ENCODE data around the gene FXN.
"Not testable (repeated sequence)": the region's sequence is repeated elsewhere in the genome, so short reads cannot be mapped to it uniquely, and the experiment has no call there.

FXN gene

DNA sequence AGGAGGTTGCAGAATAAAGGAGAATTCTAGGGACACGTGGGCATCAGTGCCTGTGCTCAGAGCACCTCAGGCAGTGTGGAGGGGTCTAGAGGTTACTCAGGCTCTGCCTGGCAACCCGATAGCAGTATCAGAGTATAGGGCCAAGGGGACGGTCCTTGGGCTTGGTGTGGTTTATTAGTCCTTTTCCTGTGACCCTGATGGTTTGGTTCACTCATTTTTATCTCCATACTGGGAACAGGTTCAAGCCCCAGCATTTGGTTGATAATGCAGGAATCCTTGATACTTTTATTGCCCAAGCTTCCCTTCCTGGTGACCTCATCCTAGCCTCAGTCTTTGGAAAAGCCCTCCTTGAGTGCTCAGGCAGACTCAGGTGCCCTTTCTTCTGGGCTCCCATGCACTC is 35.5 kb downstream of the FXN start:
- no peak for DNase-seq

DNA sequence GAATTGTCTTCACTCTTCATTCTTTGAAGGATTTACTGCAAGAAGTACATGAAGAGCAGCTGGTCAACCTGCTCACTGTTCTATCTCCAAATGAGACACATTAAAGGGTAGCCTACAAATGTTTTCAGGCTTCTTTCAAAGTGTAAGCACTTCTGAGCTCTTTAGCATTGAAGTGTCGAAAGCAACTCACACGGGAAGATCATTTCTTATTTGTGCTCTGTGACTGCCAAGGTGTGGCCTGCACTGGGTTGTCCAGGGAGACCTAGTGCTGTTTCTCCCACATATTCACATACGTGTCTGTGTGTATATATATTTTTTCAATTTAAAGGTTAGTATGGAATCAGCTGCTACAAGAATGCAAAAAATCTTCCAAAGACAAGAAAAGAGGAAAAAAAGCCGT is 37.6 kb downstream of the FXN start:
- DNase-seq: no peak

DNA sequence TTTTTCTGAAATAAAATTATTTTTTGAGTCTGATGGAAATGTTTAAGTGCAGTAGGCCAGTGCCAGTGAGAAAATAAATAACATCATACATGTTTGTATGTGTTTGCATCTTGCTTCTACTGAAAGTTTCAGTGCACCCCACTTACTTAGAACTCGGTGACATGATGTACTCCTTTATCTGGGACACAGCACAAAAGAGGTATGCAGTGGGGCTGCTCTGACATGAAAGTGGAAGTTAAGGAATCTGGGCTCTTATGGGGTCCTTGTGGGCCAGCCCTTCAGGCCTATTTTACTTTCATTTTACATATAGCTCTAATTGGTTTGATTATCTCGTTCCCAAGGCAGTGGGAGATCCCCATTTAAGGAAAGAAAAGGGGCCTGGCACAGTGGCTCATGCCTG is 39.2 kb downstream of the FXN start:
- no peak for DNase-seq

DNA sequence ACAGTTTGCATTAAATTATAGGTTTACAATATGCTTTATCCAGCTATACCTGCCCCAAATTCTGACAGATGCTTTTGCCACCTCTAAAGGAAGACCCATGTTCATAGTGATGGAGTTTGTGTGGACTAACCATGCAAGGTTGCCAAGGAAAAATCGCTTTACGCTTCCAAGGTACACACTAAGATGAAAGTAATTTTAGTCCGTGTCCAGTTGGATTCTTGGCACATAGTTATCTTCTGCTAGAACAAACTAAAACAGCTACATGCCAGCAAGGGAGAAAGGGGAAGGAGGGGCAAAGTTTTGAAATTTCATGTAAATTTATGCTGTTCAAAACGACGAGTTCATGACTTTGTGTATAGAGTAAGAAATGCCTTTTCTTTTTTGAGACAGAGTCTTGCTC is 41.0 kb downstream of the FXN start:
- no peak for DNase-seq

DNA sequence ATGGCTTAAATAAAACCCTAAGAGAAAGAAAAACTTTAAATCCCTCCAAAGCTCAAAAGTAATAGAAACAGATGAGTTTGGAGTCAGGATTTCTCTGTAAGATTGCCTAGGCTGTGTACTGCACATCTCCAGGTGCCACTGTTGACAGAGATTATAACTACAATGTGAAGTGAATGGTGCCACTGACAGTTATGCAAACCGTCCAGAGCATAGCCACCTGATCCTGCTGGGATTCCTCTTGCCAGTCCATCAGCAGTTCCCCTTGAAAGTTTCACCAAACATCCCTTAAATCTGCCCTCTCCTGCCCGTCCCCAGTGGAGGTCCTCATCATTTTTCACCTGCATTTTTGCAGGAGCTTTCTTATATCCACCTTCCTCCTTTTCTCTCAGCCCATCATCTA is 42.5 kb downstream of the FXN start:
- no peak for DNase-seq

DNA sequence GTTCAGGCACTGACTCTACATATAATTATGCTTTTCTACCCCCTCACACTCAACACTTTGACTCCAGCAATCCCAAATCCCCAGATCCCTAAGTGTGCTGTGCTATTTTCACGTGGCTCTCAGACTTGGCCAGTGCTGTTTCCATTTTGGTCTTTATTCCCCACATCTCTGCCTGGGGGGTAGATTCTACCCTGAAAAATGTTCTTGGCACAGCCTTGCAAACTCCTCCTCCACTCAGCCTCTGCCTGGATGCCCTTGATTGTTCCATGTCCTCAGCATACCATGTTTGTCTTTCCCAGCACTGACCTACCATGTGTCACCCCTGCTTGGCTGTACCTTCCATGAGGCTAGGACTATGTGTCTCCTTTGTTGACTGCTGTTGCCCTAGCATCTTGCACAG is 43.0 kb downstream of the FXN start:
- no peak for DNase-seq

DNA sequence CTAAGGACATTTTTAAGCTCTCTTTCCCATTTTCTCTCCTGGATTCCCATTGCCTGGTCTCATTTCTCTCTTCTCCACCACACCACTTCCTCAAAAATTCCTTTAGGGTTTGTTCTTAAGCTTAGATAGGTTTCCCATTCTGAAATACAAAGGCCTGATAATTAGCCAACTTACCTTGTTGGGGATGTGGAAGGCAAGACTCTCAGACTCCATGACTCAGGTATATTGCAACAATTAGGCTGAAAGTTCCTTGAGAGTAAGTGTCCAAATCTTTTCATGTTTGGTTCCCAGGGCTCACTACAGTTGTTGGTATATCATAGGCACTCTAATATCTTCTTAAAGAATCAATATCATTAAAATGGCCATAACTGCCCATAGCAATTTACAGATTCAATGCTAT is 43.6 kb downstream of the FXN start:
- DNase-seq: no peak

DNA sequence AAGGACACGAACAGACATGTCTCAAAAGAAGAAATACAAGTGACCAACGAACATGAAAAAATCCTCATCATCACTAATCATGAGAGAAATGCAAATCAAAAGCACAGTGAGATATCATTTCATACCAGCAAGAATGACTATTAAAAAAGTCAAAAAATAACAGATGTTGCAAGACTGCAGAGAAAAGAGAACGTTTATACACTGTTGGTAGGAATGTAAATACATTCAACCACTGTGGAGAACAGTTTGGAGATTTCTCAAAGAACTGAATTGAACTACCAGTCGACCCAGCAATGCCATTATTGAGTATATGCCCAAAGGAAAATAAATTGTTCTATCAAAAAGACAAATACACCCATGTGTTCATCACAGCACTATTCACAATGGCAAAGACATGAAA is 45.7 kb downstream of the FXN start:
- DNase-seq: no peak

DNA sequence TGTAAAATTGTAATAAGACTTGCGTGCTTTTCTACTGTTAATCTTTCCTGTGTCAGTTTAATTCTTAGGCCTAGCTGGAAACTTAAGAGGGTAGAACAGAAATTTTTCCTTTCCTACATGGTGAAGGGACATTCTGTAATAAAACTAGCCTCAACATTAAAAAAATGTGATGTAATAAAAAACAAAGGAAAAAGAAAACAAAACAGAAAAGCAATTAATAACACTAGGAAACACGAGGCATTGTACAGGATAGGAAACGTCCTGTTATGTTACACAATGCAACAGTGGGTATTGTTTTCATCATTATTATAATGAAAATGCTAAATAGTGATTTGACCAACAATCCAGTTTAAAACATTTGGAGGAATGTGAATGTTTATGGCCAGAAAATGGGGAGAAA is 47.8 kb downstream of the FXN start:
- no peak for DNase-seq

DNA sequence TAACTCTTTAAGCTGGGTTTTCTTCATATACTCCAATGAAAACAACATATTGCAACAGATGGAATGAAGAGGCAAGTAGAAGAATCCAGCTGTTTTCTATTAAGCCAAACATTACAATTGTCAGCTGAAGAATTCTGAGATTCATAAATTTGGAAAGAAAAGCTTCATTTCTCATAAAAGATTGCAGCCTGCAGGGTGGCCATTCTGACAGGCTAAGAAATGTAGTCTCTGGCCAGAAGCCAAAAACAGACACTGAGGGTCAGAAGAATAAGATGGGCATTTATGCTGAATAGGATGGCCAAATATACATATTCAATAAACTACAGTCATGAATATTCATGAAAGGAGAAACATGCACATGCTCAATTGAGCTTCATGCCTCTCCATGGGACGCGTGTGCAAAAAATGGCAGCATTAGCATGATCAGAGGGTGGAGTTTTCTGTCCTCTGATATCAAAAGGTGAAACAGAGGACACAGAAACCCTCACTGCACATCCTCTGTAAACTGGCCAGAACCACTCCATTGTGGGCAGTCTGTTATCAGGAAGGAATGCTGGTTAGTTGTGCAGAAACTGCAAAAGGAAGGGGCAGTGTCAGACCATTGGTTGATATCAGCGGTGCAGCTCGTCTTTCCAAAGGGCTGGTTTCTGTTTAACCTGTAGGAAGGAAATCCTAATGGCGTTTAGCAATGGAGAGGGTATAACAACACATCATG is 50.2 kb downstream of the FXN start:
- no peak for DNase-seq

DNA sequence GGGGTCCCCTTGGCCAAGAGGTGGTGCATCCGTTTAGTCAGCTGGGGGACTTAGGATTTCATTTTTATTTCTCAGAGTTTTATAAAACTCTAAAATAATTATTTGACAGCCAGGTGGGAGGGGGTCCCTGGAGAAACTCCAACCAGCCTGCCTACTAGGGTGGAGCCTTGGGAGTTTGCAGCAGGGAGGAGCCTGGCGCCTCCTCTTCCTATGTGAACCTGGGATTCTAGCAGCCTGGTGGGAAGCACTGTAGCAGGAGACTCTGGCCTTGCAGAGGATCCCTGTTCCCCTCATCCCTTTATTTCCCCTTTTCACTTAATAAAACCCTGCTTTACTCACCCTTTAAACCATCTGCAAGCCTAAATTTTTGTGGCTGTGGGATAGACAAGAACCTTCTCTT is 50.8 kb downstream of the FXN start:
- DNase-seq: no peak

DNA sequence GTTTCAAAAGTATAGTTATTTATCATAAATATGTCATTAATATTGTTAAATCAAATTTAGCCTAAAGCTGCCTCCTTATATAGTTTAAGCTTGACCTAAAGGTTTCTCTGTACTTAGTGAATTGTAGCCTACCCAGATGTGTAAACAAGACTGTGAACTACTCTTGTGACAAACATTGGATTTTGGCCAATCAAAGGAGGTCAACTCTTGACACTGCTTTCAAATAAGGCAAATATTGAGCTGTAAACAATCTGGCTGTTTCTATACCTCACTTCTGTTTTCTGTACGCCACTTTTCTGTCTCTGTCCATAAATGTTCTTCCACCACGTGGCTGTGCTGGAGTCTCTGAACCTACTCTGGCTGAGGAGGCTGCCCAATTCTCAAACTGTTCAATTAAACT is 51.2 kb downstream of the FXN start:
- no peak for DNase-seq

DNA sequence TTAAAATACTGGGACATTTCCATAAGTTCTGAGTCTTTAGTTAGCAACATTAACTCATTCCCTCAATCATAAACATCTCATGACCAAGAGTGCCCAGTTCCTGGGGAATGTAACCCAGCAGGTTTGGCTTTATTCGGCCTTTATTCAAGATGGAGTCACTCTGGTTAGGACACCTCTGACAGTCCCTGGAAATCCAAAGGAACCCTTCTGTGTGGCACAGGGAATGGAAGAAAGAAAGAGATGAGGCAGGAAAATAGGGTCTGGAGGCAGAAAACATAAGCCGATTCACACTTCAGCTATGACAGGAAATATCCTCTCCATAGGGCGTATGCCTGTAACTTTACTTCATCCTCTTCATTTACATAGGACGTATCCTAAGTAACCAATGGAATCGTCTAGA is 53.5 kb downstream of the FXN start:
- DNase-seq: no peak

DNA sequence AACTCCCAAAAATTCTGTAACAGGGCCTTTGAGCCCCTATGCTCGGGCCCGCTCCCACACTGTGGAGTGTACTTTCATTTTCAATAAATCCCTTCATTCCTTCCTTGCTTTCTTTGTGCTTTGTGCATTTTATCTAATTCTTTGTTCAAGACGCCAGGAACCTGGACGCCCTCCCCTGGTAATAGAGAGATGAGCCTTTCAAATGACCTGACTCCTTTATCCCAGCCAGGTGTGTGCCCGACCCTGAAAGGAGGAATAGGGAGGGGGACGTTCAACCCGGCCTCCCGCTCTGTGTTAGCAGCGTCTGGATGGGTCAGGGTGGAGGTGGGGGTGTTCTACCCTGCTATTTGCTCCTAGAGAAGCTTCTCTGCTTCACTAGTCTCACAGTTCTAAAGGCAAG is 53.9 kb downstream of the FXN start:
- no peak for DNase-seq

DNA sequence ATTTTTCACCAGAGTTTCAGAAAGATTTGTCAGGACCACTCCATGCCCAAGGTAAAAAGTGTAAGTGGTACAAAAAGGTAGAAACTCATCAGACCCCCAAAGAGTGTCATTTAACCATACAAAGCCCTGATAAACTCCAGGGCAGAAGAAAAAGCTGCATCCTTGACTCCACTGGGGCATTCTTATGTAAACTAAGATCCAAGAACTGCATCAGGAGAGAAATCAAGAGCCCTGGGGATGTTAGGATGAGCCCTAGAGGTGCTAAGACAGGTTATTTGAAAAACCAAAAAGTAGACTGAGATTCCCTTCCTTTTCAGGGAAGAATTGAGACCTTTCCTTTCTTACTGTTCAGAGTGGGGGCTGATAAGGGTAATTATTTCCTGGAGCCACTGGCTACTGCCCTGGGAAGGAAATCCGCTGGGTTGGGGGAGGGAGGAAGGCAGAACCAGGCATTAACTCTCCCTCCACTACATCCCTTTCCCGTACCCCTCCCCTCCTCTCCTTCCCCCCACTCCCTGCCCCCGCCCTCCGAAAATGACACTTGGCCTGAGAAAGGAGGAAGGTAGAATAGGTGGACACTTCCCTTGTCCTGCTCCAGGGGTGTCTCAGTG is 54.7 kb downstream of the FXN start:
- no peak for DNase-seq

DNA sequence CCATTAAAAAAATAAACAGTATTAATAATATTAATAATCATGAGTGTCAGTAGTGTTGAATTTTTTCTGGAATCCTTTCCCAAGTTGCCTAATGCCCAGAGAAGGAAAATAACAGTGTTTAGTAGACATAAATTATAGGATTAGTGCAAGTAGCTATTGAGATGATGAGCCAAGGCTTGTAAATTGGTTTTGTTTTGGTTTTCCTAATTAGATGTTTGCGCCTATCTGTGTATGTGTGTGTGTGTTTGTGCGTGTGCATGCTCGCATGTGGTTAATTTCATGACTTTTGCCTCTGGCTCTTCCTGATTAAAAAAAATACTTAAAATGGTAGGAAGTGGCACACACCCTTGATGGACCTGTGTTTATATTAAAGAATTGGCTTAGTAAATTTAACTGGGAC is 55.4 kb downstream of the FXN start:
- DNase-seq: no peak

DNA sequence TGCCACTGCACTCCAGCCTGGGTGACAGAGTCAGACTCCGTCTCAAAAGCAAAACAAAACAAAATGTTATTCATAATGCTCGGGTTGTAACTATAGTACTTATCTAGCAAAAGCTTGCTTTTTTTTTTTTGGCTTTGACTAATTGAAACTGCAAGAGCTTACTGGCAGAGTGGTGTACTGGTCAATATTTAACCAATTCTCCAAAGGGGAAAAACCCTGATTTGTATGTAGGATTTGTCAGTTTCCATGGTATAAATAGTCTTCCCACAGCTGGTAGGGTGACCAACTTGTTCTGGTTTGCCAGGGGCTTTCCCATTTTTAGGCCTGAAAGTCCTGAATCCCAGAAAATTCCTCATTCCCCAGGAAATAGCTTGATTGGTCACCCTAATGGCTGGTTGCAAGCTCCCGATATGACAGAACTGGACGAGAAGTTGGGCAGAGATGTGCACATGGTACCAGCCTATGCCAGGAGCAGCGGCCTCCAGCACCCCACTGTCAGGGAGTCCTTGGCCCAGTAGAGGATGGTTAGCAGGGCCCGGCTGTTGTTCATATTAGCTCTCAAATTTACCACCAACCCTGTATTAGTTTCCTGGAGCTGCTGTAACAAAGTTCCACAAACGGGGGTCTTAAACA is 58.0 kb downstream of the FXN start:
- no peak for DNase-seq

DNA sequence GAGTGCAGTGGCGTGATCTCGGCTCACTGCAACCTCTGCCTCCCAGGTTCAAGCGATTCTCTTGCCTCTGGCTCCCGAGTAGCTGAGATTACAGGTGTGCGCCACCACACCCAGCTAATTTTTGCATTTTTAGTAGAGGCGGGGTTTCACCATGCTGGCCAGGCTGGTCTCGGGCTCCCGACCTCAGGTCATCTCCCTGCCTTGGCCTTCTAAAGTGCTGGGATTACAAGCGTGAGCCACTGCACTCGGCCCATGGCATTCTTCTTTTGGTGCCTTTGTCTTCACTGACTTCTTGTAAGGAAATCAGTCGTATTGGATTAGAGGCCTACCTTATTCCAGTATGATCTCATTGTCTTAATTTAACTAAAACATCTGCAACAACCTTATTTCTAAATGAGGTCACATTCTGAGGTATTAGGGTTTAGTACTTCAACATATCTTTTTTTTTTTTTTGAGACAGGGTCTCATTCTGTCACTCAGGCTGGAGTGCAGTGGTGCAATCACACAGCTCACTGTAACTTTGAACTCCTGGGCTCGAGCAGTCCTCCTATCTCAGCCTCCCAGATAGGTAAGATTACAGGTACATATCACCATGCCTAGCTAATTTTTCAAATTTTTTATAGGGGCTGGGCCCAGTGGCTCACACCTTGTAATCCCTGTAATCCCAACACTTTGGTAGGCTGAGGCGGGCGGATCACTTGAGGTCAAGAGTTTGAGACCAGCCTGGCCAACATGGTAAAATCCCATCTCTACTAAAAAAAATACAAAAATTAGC is 59.0 kb downstream of the FXN start:
- not testable (repeated sequence) for DNase-seq

DNA sequence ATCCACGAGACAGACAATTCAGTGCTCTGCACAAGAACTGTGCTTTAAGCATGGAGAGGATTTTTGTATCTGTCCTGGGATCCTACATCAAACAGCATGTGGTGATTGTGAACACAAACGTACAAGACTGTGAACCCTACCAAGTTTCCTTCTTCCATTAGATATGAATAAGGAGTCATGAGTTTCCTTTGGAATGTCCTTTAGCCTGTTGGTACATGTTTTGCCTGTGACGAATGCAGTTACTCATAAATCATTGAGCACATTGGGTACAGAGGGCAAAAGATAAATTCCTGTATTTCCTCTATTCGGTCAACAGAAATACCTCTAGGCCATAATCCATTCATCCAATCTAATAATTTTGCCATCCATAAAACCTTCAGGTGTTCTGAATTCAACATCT is 61.5 kb downstream of the FXN start:
- DNase-seq: no peak

DNA sequence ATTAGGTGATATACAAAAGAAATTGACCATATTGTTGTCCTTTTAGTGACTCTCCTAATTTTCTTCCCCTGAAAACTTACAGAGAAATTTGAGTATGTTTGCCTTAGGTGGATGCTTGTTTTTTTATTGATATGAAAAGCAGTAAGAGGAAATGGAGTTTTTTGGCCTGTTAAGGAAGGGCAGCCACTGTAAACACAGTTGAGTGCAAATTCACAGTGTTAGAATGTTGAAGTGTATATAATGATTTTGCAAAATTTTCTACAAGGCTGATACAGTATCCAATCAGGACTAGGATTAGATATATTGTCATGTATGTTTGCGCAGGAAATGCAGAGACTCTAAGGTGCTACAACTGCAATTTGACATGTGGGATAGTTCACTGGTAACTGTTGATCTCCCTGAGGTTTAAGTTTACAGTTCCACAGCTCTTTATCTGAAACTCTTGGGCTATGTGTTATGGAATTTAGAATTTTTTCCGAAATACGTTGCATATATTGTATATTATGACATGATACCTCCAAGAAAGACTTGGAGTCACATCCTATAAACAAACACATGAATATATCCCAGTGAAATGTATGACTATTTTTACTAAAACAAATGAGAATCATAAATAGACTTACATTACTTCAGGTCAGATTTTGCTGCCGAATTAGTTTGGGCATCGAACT is 62.5 kb downstream of the FXN start:
- DNase-seq: no peak

DNA sequence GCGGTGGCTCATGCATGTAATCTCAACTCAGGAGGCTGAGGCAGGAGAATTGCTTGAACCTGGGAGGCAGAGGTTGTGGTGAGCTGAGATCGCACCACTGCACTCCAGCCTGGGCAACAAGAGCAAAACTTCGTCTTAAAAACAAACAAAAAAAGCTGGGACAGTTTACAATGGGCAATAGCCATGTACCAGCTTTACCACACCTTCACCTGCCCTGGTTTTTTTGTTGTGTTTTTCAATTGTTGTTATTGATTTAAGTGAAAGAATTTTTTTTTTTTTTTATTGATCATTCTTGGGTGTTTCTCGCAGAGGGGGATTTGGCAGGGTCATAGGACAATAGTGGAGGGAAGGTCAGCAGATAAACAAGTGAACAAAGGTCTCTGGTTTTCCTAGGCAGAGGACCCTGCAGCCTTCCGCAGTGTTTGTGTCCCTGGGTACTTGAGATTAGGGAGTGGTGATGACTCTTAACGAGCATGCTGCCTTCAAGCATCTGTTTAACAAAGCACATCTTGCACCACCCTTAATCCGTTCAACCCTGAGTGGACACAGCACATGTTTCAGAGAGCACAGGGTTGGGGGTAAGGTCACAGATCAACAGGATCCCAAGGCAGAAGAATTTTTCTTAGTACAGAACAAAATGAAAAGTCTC is 67.9 kb downstream of the FXN start:
- not testable (repeated sequence) for DNase-seq

DNA sequence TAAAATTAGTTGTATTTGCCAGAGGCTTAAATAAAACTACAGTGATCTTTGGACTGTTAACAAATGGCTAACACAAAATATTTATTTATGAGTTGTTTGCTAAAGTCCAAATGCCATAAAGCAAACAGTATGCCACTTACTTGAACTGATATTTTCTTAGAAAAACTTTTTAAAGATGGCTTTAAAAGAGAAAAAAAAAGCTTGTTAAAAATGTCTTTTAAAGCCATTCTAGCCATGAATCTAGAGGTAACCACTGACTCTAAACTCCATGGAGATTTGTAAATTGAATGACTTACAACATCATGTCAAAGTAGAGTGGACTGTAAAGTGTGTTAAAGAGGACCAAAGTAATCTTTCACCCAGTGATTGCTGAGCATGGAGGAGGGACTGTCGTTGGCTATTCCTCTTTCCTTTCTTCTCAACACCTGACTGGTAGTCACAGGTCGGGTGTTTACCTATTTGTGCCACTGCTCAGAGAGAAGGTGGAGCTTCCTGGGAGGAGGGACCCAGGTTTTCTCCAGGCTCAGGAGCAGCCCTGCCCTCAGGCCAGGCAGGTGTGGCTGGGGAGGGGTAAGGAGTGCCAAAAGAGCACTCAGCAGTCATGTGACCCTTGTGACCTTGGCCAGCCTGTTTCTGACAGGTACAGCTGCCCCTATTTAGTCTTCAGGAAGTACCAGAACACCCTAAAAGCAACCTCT is 69.4 kb downstream of the FXN start:
- DNase-seq: no peak

All from MV-4-11 (cell line).